Measurements from ENCODE around the gene RPS6KA2.

GRCh38 chr6:166463359-166464067 lies 163.5 kb downstream of the RPS6KA2 start:
- no peak for TF ChIP-seq CTCF (IDR thresholded peaks at IDR 0.05)
- TF ChIP-seq POLR2A (IDR thresholded peaks at IDR 0.05), result no peak

Data from testis (tissue), 2 donors.